ENCODE data around the gene EVI5.

DNA sequence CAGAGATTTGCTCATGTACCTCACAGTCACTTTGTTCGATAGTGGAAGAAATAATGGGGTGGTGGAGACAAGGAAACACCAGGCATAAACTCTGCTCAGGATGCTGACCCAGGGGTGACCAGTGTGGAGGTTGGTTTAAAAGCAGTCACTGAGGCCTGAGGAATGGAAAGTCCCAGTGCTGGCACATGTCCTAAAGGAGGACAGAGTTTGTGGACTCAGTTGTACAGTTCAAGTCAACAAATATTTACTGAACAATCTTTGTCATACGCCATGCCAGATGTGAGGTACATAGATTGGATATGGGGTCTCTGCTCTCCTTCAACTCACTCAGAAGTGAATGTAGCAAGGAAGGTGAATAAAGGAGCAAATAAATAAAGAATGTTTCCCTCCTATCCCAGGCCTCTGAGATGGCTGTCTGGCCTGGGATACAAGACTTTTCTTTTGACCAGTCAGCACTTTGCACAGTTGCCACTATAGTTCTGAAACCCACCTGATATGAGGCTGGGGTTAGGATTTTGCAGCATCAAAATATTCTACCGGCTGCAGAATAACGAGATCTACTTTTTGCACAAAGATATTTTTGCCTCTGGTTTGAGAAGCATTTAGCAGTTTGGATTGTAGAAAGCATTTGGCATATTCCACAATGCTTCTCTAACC is 290.3 kb downstream of the EVI5 start:
- TF ChIP-seq EZH2 (IDR thresholded peaks at IDR 0.05; ENCODE audit: insufficient read depth, low read length), result no peak
- TF ChIP-seq, protein P1, sequence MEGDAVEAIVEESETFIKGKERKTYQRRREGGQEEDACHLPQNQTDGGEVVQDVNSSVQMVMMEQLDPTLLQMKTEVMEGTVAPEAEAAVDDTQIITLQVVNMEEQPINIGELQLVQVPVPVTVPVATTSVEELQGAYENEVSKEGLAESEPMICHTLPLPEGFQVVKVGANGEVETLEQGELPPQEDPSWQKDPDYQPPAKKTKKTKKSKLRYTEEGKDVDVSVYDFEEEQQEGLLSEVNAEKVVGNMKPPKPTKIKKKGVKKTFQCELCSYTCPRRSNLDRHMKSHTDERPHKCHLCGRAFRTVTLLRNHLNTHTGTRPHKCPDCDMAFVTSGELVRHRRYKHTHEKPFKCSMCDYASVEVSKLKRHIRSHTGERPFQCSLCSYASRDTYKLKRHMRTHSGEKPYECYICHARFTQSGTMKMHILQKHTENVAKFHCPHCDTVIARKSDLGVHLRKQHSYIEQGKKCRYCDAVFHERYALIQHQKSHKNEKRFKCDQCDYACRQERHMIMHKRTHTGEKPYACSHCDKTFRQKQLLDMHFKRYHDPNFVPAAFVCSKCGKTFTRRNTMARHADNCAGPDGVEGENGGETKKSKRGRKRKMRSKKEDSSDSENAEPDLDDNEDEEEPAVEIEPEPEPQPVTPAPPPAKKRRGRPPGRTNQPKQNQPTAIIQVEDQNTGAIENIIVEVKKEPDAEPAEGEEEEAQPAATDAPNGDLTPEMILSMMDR (IDR thresholded peaks at IDR 0.05; ENCODE audit: insufficient read depth, low read depth, low read length), result no peak
